Epithelial cell of proximal tubule (primary cell): ENCODE measurements around the gene VAT1L. TPM values are rescaled to one million over a fixed set of nuclear protein-coding genes. Genes with fewer than 3 reads are reported as not detected.

Experiments used
- DNase-seq: peaks from one replicate; pipeline ENCODE4 v3.0.0-alpha.2; 2011; ENCODE audit warnings: low read depth
- H3K4me3 ChIP-seq: 2 replicates; pipeline ENCODE4 v1.5.1; 2011; ENCODE audit warnings: low read depth, mild to moderate bottlenecking, low read length
- total RNA-seq: library from RNA; depleted of rRNA; stranded (reverse); fragments of >200 nt; gene quantifications from 2 replicates; pipeline ENCODE4 v1.2.3, GENCODE V29; 2015
- TF ChIP-seq, protein P1 (sequence below): conservative IDR thresholded peaks from 2 replicates; pipeline ENCODE4 v1.5.1; 2012; ENCODE audit warnings: low read depth, mild to moderate bottlenecking, low read length

Gene VAT1L
- total RNA-seq, 1 donor from 2014 or later, result 0.92 TPM

DNA sequence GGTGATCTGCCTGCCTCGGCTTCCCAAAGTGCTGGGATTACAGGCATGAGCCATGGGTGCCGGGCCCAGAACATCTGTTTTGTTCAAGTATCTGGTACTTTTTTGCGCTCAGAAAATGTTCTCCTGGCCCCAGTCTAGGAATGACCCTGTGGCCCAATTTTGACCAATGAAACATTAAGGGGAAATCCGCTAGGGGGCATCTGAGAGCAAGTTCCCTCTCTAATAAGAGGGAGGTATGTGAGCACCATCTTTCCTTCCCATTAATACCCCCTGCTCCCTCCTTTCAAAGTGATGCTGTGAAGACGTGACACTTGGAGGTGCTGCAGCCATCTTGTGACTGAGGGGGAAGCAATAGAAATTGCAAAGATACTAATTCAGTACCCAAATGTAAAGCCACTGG, 217.5 kb downstream of the VAT1L start:
- TF ChIP-seq, protein P1, sequence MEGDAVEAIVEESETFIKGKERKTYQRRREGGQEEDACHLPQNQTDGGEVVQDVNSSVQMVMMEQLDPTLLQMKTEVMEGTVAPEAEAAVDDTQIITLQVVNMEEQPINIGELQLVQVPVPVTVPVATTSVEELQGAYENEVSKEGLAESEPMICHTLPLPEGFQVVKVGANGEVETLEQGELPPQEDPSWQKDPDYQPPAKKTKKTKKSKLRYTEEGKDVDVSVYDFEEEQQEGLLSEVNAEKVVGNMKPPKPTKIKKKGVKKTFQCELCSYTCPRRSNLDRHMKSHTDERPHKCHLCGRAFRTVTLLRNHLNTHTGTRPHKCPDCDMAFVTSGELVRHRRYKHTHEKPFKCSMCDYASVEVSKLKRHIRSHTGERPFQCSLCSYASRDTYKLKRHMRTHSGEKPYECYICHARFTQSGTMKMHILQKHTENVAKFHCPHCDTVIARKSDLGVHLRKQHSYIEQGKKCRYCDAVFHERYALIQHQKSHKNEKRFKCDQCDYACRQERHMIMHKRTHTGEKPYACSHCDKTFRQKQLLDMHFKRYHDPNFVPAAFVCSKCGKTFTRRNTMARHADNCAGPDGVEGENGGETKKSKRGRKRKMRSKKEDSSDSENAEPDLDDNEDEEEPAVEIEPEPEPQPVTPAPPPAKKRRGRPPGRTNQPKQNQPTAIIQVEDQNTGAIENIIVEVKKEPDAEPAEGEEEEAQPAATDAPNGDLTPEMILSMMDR, result peak; percentile 23
- no peak overlapping the region for H3K4me3 ChIP-seq
- DNase-seq, result no peak

DNA sequence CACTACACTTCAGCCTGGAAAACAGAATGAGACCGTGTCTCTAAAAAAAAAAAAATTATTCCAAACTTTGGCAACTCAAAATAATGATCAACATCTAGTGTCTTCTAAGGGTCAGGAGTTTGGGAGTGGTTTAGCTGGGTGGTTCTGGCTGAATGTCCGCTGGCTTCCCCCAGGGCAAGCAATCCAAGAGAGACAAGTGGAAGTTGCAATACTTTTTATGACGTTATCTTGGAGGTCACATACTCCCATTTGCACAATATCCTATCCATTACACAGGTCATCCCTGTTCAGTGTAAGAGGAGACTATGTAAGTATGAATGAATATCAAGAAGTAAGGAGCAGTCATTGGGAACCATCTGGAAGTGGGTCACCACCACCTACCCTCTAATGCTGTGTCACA, 218.8 kb downstream of the VAT1L start:
- TF ChIP-seq, protein P1, result no peak
- H3K4me3 ChIP-seq, result no peak overlapping the region
- DNase-seq, result no peak

DNA sequence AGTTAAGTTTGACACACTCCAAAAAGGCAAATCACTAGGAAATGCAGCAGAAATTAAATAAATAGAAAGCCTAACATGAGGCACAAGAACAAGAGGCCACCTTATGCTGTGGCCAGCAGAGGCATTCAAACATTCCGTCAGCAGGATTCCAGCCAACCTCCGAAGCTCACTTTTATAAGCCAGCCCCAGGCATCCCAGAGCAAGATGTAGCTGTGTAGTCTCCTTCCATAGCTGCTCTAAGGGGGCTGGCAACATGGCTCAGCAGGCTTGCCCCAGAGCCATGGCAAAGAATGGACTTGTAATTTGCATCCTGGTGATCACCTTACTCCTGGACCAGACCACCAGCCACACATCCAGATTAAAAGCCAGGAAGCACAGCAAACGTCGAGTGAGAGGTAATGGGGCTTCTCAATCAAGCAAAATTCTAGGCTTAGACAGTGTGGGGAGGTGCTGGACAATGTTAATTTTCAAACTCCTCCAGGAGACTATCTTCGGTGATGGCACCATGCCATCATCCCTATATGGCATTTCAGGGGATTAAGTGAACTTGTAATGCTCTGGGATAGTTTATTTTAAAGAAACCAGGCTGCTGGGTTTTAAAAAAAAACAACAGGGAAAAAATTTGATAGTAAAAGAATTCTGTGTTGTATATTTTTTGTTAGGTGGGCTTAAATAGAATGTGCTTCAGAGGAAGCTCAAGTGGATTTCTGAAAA, 234.1 kb downstream of the VAT1L start, which contains the start of gene CLEC3A:
Gene CLEC3A, plus strand, starts transcription at position 202 of the 714 bp plus-strand sequence. Its CDS starts 79 bp downstream, at position 281.
- TF ChIP-seq, protein P1, result no peak
- H3K4me3 ChIP-seq, result no peak within 1 kb of the TSS
- DNase-seq, result no peak

DNA sequence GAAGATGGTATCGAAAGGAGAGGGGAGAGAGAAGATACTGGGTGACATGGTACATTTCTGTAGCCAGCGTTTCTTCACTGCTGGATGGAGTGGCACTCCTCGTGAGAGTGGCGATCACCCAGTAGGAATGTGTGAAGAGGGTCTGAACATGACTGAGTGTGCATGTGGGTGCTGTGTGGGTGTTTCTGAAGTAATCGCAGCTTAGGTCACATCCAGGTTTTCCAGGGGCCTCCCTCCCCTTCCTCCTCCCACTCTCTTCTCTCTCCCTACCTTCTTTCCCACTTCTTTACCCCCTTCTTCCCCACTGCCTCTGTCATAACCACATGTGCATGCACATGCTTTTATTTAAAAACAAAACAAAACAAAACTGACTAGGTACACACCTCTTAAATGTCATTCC, 235.8 kb downstream of the VAT1L start:
- TF ChIP-seq, protein P1, result no peak
- no peak for DNase-seq
- H3K4me3 ChIP-seq, result no peak overlapping the region

DNA sequence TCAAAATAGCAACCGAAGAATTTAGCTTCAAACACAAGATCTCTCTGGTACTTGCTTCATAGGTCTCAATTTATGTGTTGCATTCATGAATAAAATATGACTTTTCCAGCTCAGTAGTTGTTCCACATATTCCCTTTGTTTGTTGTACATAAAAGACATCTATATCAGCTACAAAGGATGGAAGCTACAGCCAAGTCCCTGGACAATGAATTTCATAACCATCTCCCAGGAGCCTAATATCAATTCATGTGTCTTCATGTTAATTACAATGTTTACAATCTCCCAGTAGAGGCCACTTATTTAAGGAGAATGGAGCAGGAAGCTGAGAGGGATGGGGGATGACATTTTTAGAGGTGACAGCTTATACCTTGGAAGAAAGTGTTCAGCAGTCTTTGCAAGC, 237.3 kb downstream of the VAT1L start:
- TF ChIP-seq, protein P1, result no peak
- no peak for DNase-seq
- no peak overlapping the region for H3K4me3 ChIP-seq

DNA sequence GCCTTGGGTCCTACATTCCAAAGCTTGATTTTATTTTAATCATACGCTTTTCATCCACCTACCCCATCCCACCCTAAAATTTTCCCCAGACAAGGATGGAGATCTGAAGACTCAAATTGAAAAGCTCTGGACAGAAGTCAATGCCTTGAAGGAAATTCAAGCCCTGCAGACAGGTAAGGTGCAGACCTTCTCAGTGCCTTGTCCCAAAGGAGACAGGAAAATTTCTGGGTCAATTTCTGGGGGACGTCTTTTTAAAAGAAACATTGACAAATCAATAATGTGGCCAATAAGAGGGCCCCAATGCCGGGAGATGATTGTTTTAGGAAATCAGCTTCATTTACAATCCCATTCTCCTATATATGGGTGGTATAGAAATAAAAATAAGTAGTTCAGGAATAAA, 239.7 kb downstream of the VAT1L start:
- no peak overlapping the region for H3K4me3 ChIP-seq
- TF ChIP-seq, protein P1, result no peak
- DNase-seq, result no peak

Other genes with a start within 250 kb of the VAT1L start
- gene NUDT7, start 66.0 kb upstream of the VAT1L start, total RNA-seq, result 1.7 and 2.3 TPM in 2 replicates
- gene CLEC3A, start 234.0 kb downstream of the VAT1L start, total RNA-seq, result not detected in 2 replicates